Measurements from ENCODE around the gene SLC22A3. TPM values are rescaled to one million over a fixed set of nuclear protein-coding genes. Genes with fewer than 3 reads are reported as not detected.

Gene SLC22A3
- total and polyA plus RNA-seq, 2 of the 13 experiments (the other 11 are each of a cell fraction or from before 2014, with no cell fraction given): 12.0 to 31.5 TPM

- TF ChIP-seq ZSCAN12 (CRISPR knock-in tag; IDR thresholded peaks at IDR 0.05): no peak
- peak; percentile 42; the same call in 1 of the 2 replicates for TF ChIP-seq PHF8 (CRISPR knock-in tag; IDR thresholded peaks at IDR 0.05)
- no peak for TF ChIP-seq MIXL1 (CRISPR knock-in tag; IDR thresholded peaks at IDR 0.05)
- no peak for TF ChIP-seq SNAPC5 (CRISPR knock-in tag; IDR thresholded peaks at IDR 0.05; ENCODE audit: borderline replicate concordance)
- TF ChIP-seq ZNF761 (CRISPR knock-in tag; conservative IDR thresholded peaks at IDR 0.05): no peak
- peak; percentile 23 for TF ChIP-seq ZNF547 (CRISPR knock-in tag; IDR thresholded peaks at IDR 0.05)
- TF ChIP-seq E2F5 (CRISPR knock-in tag; conservative IDR thresholded peaks at IDR 0.05): no peak
- TF ChIP-seq FOSL1 (CRISPR knock-in tag; IDR thresholded peaks at IDR 0.05; ENCODE audit: borderline replicate concordance): no peak
- TF ChIP-seq ZNF703 (CRISPR knock-in tag; IDR thresholded peaks at IDR 0.05; ENCODE audit: borderline replicate concordance): no peak
- TF ChIP-seq RFX5 (IDR thresholded peaks at IDR 0.05; ENCODE audit: low read depth, low read length): no peak
- TF ChIP-seq SRSF4 (IDR thresholded peaks at IDR 0.05; ENCODE audit: low read depth, low read length, poor library complexity, severe bottlenecking): no peak
- TF ChIP-seq ZNF720 (CRISPR knock-in tag; IDR thresholded peaks at IDR 0.05): no peak
- no peak for TF ChIP-seq CHD2 (IDR thresholded peaks at IDR 0.05; ENCODE audit: low read depth, low read length)
- no peak for TF ChIP-seq GTF2F1 (IDR thresholded peaks at IDR 0.05; ENCODE audit: low read length)
- no peak for TF ChIP-seq SIX1 (CRISPR knock-in tag; IDR thresholded peaks at IDR 0.05; ENCODE audit: borderline replicate concordance)
- TF ChIP-seq, protein P1, sequence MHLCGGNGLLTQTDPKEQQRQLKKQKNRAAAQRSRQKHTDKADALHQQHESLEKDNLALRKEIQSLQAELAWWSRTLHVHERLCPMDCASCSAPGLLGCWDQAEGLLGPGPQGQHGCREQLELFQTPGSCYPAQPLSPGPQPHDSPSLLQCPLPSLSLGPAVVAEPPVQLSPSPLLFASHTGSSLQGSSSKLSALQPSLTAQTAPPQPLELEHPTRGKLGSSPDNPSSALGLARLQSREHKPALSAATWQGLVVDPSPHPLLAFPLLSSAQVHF (CRISPR knock-in tag; IDR thresholded peaks at IDR 0.05): 0 out of 2 replicates have a peak, but pooled peaks have one; percentile 31
- no peak for TF ChIP-seq SIN3A (IDR thresholded peaks at IDR 0.05; ENCODE audit: borderline replicate concordance, low read depth, low read length)
- TF ChIP-seq ZNF441 (CRISPR knock-in tag; IDR thresholded peaks at IDR 0.05; ENCODE audit: borderline replicate concordance): no peak
- 0 out of 2 replicates have a peak, but pooled peaks have one; percentile 43 for TF ChIP-seq POLR2G (IDR thresholded peaks at IDR 0.05; ENCODE audit: low read depth, low read length)
- TF ChIP-seq KDM4B (CRISPR knock-in tag; IDR thresholded peaks at IDR 0.05): no peak
- TF ChIP-seq, protein P2, sequence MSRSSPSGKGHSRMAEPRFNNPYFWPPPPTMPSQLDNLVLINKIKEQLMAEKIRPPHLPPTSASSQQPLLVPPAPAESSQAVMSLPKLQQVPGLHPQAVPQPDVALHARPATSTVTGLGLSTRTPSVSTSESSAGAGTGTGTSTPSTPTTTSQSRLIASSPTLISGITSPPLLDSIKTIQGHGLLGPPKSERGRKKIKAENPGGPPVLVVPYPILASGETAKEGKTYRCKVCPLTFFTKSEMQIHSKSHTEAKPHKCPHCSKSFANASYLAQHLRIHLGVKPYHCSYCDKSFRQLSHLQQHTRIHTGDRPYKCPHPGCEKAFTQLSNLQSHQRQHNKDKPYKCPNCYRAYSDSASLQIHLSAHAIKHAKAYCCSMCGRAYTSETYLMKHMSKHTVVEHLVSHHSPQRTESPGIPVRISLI (CRISPR knock-in tag; IDR thresholded peaks at IDR 0.05; ENCODE audit: borderline replicate concordance): no peak
- no peak for TF ChIP-seq FOXK2 (IDR thresholded peaks at IDR 0.05)
- TF ChIP-seq, protein P3, sequence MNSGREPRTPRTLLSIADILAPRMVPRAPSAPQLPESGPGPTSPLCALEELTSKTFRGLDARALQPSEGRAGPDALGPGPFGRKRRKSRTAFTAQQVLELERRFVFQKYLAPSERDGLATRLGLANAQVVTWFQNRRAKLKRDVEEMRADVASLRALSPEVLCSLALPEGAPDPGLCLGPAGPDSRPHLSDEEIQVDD (CRISPR knock-in tag; IDR thresholded peaks at IDR 0.05; ENCODE audit: borderline replicate concordance): no peak
- TF ChIP-seq USF2 (IDR thresholded peaks at IDR 0.05; ENCODE audit: low read depth, low read length): no peak
- TF ChIP-seq USF2 (CRISPR knock-in tag; IDR thresholded peaks at IDR 0.05; ENCODE audit: borderline replicate concordance): no peak
Observed at GRCh38 chr6:160347259-160348222, 637 bp upstream of the SLC22A3 start (continued).

Measured in HepG2 (cell line).